ENCODE measurements around the gene CFAP77.

Gene CFAP77

GRCh38 chr9:132513416-132513815, 103.4 kb downstream of the CFAP77 start:
- H3K79me1 ChIP-seq (replicated peaks; ENCODE audit: low read length, poor library complexity, severe bottlenecking): no peaks in the 10 kb centered on the region
- no peak overlapping the region for H2AK5ac ChIP-seq (ENCODE audit: low read length, severe bottlenecking)
- H2BK15ac ChIP-seq (ENCODE audit: low read depth, poor library complexity, severe bottlenecking): no peak overlapping the region

GRCh38 chr9:132514011-132514744, 104.2 kb downstream of the CFAP77 start:
- H2AFZ ChIP-seq (ENCODE audit: low read depth, low read length): no peak overlapping the region
- H2BK5ac ChIP-seq (ENCODE audit: low read depth, low read length, poor library complexity, severe bottlenecking): no peak overlapping the region
- peaks cover 4% of the 10 kb centered on the region for H3K4me1 ChIP-seq (ENCODE audit: control insufficient read depth, insufficient read depth, low read depth, low read length)
- no peak for DNase-seq
- H3K23ac ChIP-seq (ENCODE audit: low read length in 2 of 2): peak overlapping the region in 1 of 2 experiments; percentile 56
- H4K8ac ChIP-seq (ENCODE audit: low read length): no peak overlapping the region
- no peak overlapping the region for H3K18ac ChIP-seq (ENCODE audit: low read depth in 1 of 2, low read length in 2 of 2)
- 69% methylated on average over 22 of the region's 22 CpGs for WGBS
- H2BK15ac ChIP-seq (ENCODE audit: low read depth, poor library complexity, severe bottlenecking): no peak overlapping the region
- no peak overlapping the region for H3K9ac ChIP-seq (ENCODE audit: low read length)
- H3K14ac ChIP-seq (ENCODE audit: low read length in 2 of 2): no peak overlapping the region
- H3K4ac ChIP-seq (ENCODE audit: low read depth in 1 of 2, low read length in 2 of 2): no peak overlapping the region
- no peak overlapping the region for H2BK12ac ChIP-seq (ENCODE audit: low read length in 2 of 2)
- no peak overlapping the region for H2BK120ac ChIP-seq (ENCODE audit: low read depth, low read length)
- no peaks in the 10 kb centered on the region for H3K9me3 ChIP-seq (ENCODE audit: control insufficient read depth, low read length)
- H2AK5ac ChIP-seq (ENCODE audit: low read length, severe bottlenecking): no peak overlapping the region
- H4K91ac ChIP-seq (ENCODE audit: low read length): no peak overlapping the region
- no peaks in the 10 kb centered on the region for H3K36me3 ChIP-seq (ENCODE audit: control insufficient read depth in 1 of 2, insufficient read depth in 2 of 2, low read depth in 1 of 2, low read length in 2 of 2)
- H3K4me2 ChIP-seq (ENCODE audit: low read length, poor library complexity, severe bottlenecking): no peak overlapping the region
- H3K79me1 ChIP-seq (replicated peaks; ENCODE audit: low read length, poor library complexity, severe bottlenecking): no peaks in the 10 kb centered on the region
- H3K4me3 ChIP-seq (ENCODE audit: insufficient read depth in 1 of 2, low read depth in 1 of 2, low read length in 2 of 2): no peak overlapping the region
- peaks cover 28 to 74% of the 10 kb centered on the region in 2 experiments for H3K27me3 ChIP-seq (ENCODE audit: control insufficient read depth in 1 of 2, insufficient read depth in 1 of 2, low read length in 2 of 2)
- H3K27ac ChIP-seq (ENCODE audit: low read length, poor library complexity, severe bottlenecking): no peak overlapping the region

More at GRCh38 chr9:132513416-132513815, 103.4 kb downstream of the CFAP77 start:
- H2BK12ac ChIP-seq (ENCODE audit: low read length in 2 of 2): no peak overlapping the region
- no peaks in the 10 kb centered on the region for H3K9me3 ChIP-seq (ENCODE audit: control insufficient read depth, low read length)
- no peak overlapping the region for H3K14ac ChIP-seq (ENCODE audit: low read length in 2 of 2)
- H3K36me3 ChIP-seq (ENCODE audit: control insufficient read depth in 1 of 2, insufficient read depth in 2 of 2, low read depth in 1 of 2, low read length in 2 of 2): no peaks in the 10 kb centered on the region
- H3K4me3 ChIP-seq (ENCODE audit: insufficient read depth in 1 of 2, low read depth in 1 of 2, low read length in 2 of 2): no peak overlapping the region
- H4K91ac ChIP-seq (ENCODE audit: low read length): no peak overlapping the region
- no peak overlapping the region for H3K4ac ChIP-seq (ENCODE audit: low read depth in 1 of 2, low read length in 2 of 2)
- WGBS: 84% methylated on average over 15 of the region's 15 CpGs
- H3K4me2 ChIP-seq (ENCODE audit: low read length, poor library complexity, severe bottlenecking): no peak overlapping the region
- no peak overlapping the region for H3K18ac ChIP-seq (ENCODE audit: low read depth in 1 of 2, low read length in 2 of 2)
- no peak overlapping the region for H2BK120ac ChIP-seq (ENCODE audit: low read depth, low read length)
- DNase-seq: no peak
- no peak overlapping the region for H2BK5ac ChIP-seq (ENCODE audit: low read depth, low read length, poor library complexity, severe bottlenecking)
- H2AFZ ChIP-seq (ENCODE audit: low read depth, low read length): no peak overlapping the region
- H4K8ac ChIP-seq (ENCODE audit: low read length): no peak overlapping the region
- no peak overlapping the region for H3K27ac ChIP-seq (ENCODE audit: low read length, poor library complexity, severe bottlenecking)
- H3K23ac ChIP-seq (ENCODE audit: low read length in 2 of 2): no peak overlapping the region
- H3K4me1 ChIP-seq (ENCODE audit: control insufficient read depth, insufficient read depth, low read depth, low read length): peaks cover 4% of the 10 kb centered on the region
- peaks cover 28 to 76% of the 10 kb centered on the region in 2 experiments for H3K27me3 ChIP-seq (ENCODE audit: control insufficient read depth in 1 of 2, insufficient read depth in 1 of 2, low read length in 2 of 2)
- no peak overlapping the region for H3K9ac ChIP-seq (ENCODE audit: low read length)

GRCh38 chr9:132514821-132515220, 104.8 kb downstream of the CFAP77 start:
- no peak overlapping the region for H2BK15ac ChIP-seq (ENCODE audit: low read depth, poor library complexity, severe bottlenecking)
- 69% methylated on average over 6 of the region's 8 CpGs for WGBS
- no peaks in the 10 kb centered on the region for H3K36me3 ChIP-seq (ENCODE audit: control insufficient read depth in 1 of 2, insufficient read depth in 2 of 2, low read depth in 1 of 2, low read length in 2 of 2)
- no peak overlapping the region for H2BK12ac ChIP-seq (ENCODE audit: low read length in 2 of 2)
- H4K91ac ChIP-seq (ENCODE audit: low read length): no peak overlapping the region
- H3K79me1 ChIP-seq (replicated peaks; ENCODE audit: low read length, poor library complexity, severe bottlenecking): no peaks in the 10 kb centered on the region
- no peak overlapping the region for H2AFZ ChIP-seq (ENCODE audit: low read depth, low read length)
- H3K9me3 ChIP-seq (ENCODE audit: control insufficient read depth, low read length): no peaks in the 10 kb centered on the region
- peaks cover 4% of the 10 kb centered on the region for H3K4me1 ChIP-seq (ENCODE audit: control insufficient read depth, insufficient read depth, low read depth, low read length)
- no peak overlapping the region for H2BK5ac ChIP-seq (ENCODE audit: low read depth, low read length, poor library complexity, severe bottlenecking)
- no peak overlapping the region for H3K14ac ChIP-seq (ENCODE audit: low read length in 2 of 2)
- no peak overlapping the region for H3K23ac ChIP-seq (ENCODE audit: low read length in 2 of 2)
- DNase-seq: no peak
- H3K4me2 ChIP-seq (ENCODE audit: low read length, poor library complexity, severe bottlenecking): no peak overlapping the region
- H2BK120ac ChIP-seq (ENCODE audit: low read depth, low read length): no peak overlapping the region
- H3K27ac ChIP-seq (ENCODE audit: low read length, poor library complexity, severe bottlenecking): no peak overlapping the region
- peaks cover 28 to 73% of the 10 kb centered on the region in 2 experiments for H3K27me3 ChIP-seq (ENCODE audit: control insufficient read depth in 1 of 2, insufficient read depth in 1 of 2, low read length in 2 of 2)
- H3K9ac ChIP-seq (ENCODE audit: low read length): no peak overlapping the region
- no peak overlapping the region for H2AK5ac ChIP-seq (ENCODE audit: low read length, severe bottlenecking)
- H4K8ac ChIP-seq (ENCODE audit: low read length): no peak overlapping the region
- H3K4ac ChIP-seq (ENCODE audit: low read depth in 1 of 2, low read length in 2 of 2): no peak overlapping the region
- no peak overlapping the region for H3K4me3 ChIP-seq (ENCODE audit: insufficient read depth in 1 of 2, low read depth in 1 of 2, low read length in 2 of 2)
- no peak overlapping the region for H3K18ac ChIP-seq (ENCODE audit: low read depth in 1 of 2, low read length in 2 of 2)

GRCh38 chr9:132516301-132516700, 106.3 kb downstream of the CFAP77 start:
- H3K79me1 ChIP-seq (replicated peaks; ENCODE audit: low read length, poor library complexity, severe bottlenecking): no peaks in the 10 kb centered on the region
- H3K9me3 ChIP-seq (ENCODE audit: control insufficient read depth, low read length): no peaks in the 10 kb centered on the region
- H3K4ac ChIP-seq (ENCODE audit: low read depth in 1 of 2, low read length in 2 of 2): no peak overlapping the region
- H3K4me2 ChIP-seq (ENCODE audit: low read length, poor library complexity, severe bottlenecking): no peak overlapping the region
- H3K23ac ChIP-seq (ENCODE audit: low read length in 2 of 2): no peak overlapping the region
- no peak overlapping the region for H3K4me3 ChIP-seq (ENCODE audit: insufficient read depth in 1 of 2, low read depth in 1 of 2, low read length in 2 of 2)
- H4K91ac ChIP-seq (ENCODE audit: low read length): no peak overlapping the region
- H2AK5ac ChIP-seq (ENCODE audit: low read length, severe bottlenecking): no peak overlapping the region
- H3K9ac ChIP-seq (ENCODE audit: low read length): no peak overlapping the region
- no peak overlapping the region for H3K27ac ChIP-seq (ENCODE audit: low read length, poor library complexity, severe bottlenecking)
- no peak overlapping the region for H2BK5ac ChIP-seq (ENCODE audit: low read depth, low read length, poor library complexity, severe bottlenecking)
- no peaks in the 10 kb centered on the region for H3K4me1 ChIP-seq (ENCODE audit: control insufficient read depth, insufficient read depth, low read depth, low read length)
- H3K27me3 ChIP-seq (ENCODE audit: control insufficient read depth in 1 of 2, insufficient read depth in 1 of 2, low read length in 2 of 2): peaks cover 20 to 77% of the 10 kb centered on the region in 2 experiments
- H3K18ac ChIP-seq (ENCODE audit: low read depth in 1 of 2, low read length in 2 of 2): no peak overlapping the region
- H2AFZ ChIP-seq (ENCODE audit: low read depth, low read length): no peak overlapping the region
- no peak overlapping the region for H2BK15ac ChIP-seq (ENCODE audit: low read depth, poor library complexity, severe bottlenecking)
- no peak overlapping the region for H3K14ac ChIP-seq (ENCODE audit: low read length in 2 of 2)
- DNase-seq: no peak
- 93% methylated on average over 4 of the region's 6 CpGs for WGBS
- H2BK12ac ChIP-seq (ENCODE audit: low read length in 2 of 2): no peak overlapping the region
- H3K36me3 ChIP-seq (ENCODE audit: control insufficient read depth in 1 of 2, insufficient read depth in 2 of 2, low read depth in 1 of 2, low read length in 2 of 2): no peaks in the 10 kb centered on the region
- H2BK120ac ChIP-seq (ENCODE audit: low read depth, low read length): no peak overlapping the region
- no peak overlapping the region for H4K8ac ChIP-seq (ENCODE audit: low read length)
